ENCODE results near the gene PARD6B. TPM values are rescaled to one million over a fixed set of nuclear protein-coding genes. Genes with fewer than 3 reads are reported as not detected.
A peak's percentile ranks its signal among the peaks of the same experiment; 100 is the strongest.

The PARD6B gene
- total RNA-seq, 1 experiment from 2014 or later, result 29.6 TPM

- POLR2A ChIA-PET, result no interaction called here
- no peaks in the 10 kb centered on the region for H3K36me3 Mint-ChIP-seq
- H3K27me3 Mint-ChIP-seq (ENCODE audit: low read depth), result no peaks in the 10 kb centered on the region; the same call in none of the 2 replicates
- H3K4me3 Mint-ChIP-seq, result no peak overlapping the region
- no peak for ATAC-seq
- no peak for DNase-seq (ENCODE audit: low spot score)
- TF ChIP-seq GABPB1 (CRISPR knock-in tag; IDR thresholded peaks at IDR 0.05) (peak; percentile 60; the same call in 1 of the 2 replicates), SMAD4 (CRISPR knock-in tag; IDR thresholded peaks at IDR 0.05) (no peak)
- CTCF ChIA-PET, result interaction anchor here (3.1 kb wide), 1 partner anchor 89 kb away, joined by 64 read pairs; no protein-coding TSS in a partner anchor
- peaks cover 41% of the 10 kb centered on the region for H3K4me1 Mint-ChIP-seq
- no peaks in the 10 kb centered on the region for H3K9me3 Mint-ChIP-seq
- H3K27ac Mint-ChIP-seq, result no peak overlapping the region
Observed at GRCh38 chr20:50715694-50716093, 15.7 kb upstream of the PARD6B start.

GRCh38 chr20:50716518-50716917 is 14.9 kb upstream of the PARD6B start:
- Mint-ChIP-seq H3K27me3 (ENCODE audit: low read depth) (no peaks in the 10 kb centered on the region; the same call in none of the 2 replicates), H3K9me3 (no peaks in the 10 kb centered on the region), H3K27ac (no peak overlapping the region), H3K4me3 (no peak overlapping the region), H3K36me3 (no peaks in the 10 kb centered on the region), H3K4me1 (peaks cover 35% of the 10 kb centered on the region)
- TF ChIP-seq NR2C2 (CRISPR knock-in tag; IDR thresholded peaks at IDR 0.05) (no peak), STAT6 (CRISPR knock-in tag; conservative IDR thresholded peaks at IDR 0.05; ENCODE audit: low read depth) (no peak), ZNF219 (CRISPR knock-in tag; IDR thresholded peaks at IDR 0.05; ENCODE audit: borderline replicate concordance) (no peak)
- DNase-seq (ENCODE audit: low spot score), result no peak
- no peak for ATAC-seq
- CTCF ChIA-PET, result interaction anchor here (0.6 to 2.9 kb wide), 4 partner anchors 47 to 128 kb away, joined by 3 to 39 read pairs (median 8); no protein-coding TSS in a partner anchor
- POLR2A ChIA-PET, result interaction anchor here (0.7 kb wide), 2 partner anchors 78 to 1289 kb away, joined by 5 to 8 read pairs; partner anchors contain the start of gene BCAS4

GRCh38 chr20:50717312-50717711 is 14.1 kb upstream of the PARD6B start:
- Mint-ChIP-seq H3K4me3 (no peak overlapping the region), H3K4me1 (peaks cover 30% of the 10 kb centered on the region), H3K27ac (no peak overlapping the region), H3K27me3 (ENCODE audit: low read depth) (no peaks in the 10 kb centered on the region; the same call in 1 of the 2 replicates), H3K9me3 (no peaks in the 10 kb centered on the region), H3K36me3 (no peaks in the 10 kb centered on the region)
- ATAC-seq (no peak), DNase-seq (ENCODE audit: low spot score) (no peak)
- CTCF ChIA-PET, result interaction anchor here (0.6 to 3.4 kb wide), 31 partner anchors 10 to 154 kb away, joined by 3 to 39 read pairs (median 5); partner anchors contain the start of genes BCAS4 and PARD6B
- TF ChIP-seq ZNF121 (CRISPR knock-in tag; IDR thresholded peaks at IDR 0.05), result peak; percentile 81; the same call in 1 of the 2 replicates
- TF ChIP-seq SOX15 (CRISPR knock-in tag; IDR thresholded peaks at IDR 0.05), result no peak
- POLR2A ChIA-PET, result no interaction called here

GRCh38 chr20:50717974-50718761 is 13.2 kb upstream of the PARD6B start:
- POLR2A ChIA-PET, result interaction anchor here (1.0 kb wide), 1 partner anchor 12 kb away, joined by 3 read pairs; no protein-coding TSS in a partner anchor

More at GRCh38 chr20:50717974-50718761, 13.2 kb upstream of the PARD6B start:
- Mint-ChIP-seq H3K27me3 (ENCODE audit: low read depth) (no peaks in the 10 kb centered on the region; the same call in 1 of the 2 replicates), H3K27ac (peak overlapping the region; percentile 73), H3K36me3 (no peaks in the 10 kb centered on the region), H3K9me3 (no peaks in the 10 kb centered on the region), H3K4me1 (peaks cover 21% of the 10 kb centered on the region), H3K4me3 (no peak overlapping the region)
- peak; percentile 77 for ATAC-seq
- CTCF ChIA-PET, result interaction anchor here (0.6 to 3.4 kb wide), 33 partner anchors 9 to 153 kb away, joined by 3 to 39 read pairs (median 4); partner anchors contain the start of genes BCAS4, PARD6B and RIPOR3
- DNase-seq (ENCODE audit: low spot score), result no peak
- TF ChIP-seq ZSCAN18 (CRISPR knock-in tag; IDR thresholded peaks at IDR 0.05) (no peak), NR2C2 (CRISPR knock-in tag; IDR thresholded peaks at IDR 0.05) (no peak), E2F4 (CRISPR knock-in tag; IDR thresholded peaks at IDR 0.05; ENCODE audit: borderline replicate concordance, low read depth) (no peak), ZNF423 (CRISPR knock-in tag; IDR thresholded peaks at IDR 0.05) (no peak), JAZF1 (CRISPR knock-in tag; IDR thresholded peaks at IDR 0.05) (no peak), SP1 (CRISPR knock-in tag; conservative IDR thresholded peaks at IDR 0.05) (no peak)
